22Rv1 (cell line): Measurements from ENCODE around the gene PRDM16.

Source experiments
- CTCF ChIP-seq: fragments of 450-650 bp; IDR thresholded peaks from 2 replicates; pipeline ENCODE4 v1.5.1; 2017; ENCODE audit warnings: mild to moderate bottlenecking
- ZFX ChIP-seq: fragments of 450-650 bp; IDR thresholded peaks from 2 replicates; pipeline ENCODE4 v1.6.1; 2017; ENCODE audit warnings: antibody characterized with exemption, borderline replicate concordance

- no peak for TF ChIP-seq CTCF
- no peak for TF ChIP-seq ZFX
Observed at GRCh38 chr1:3215198-3216014, 146.4 kb downstream of the PRDM16 start.
